CD14-positive monocyte (primary cell): ENCODE data around the gene OR1F1. TPM values are rescaled to one million over a fixed set of nuclear protein-coding genes. Genes with fewer than 3 reads are reported as not detected.

Source experiments
- DNase-seq, 3 donors: peaks; one replicate each; pipeline ENCODE4 v3.0.0-alpha.2; 2011 to 2022
- H2AFZ ChIP-seq: 2 replicates; pipeline ENCODE4 v1.6.0; 2012; ENCODE audit warnings: mild to moderate bottlenecking, low read depth, low read length, inconsistent platforms; ENCODE audit not compliant: insufficient read depth, poor library complexity, severe bottlenecking
- H3K27ac ChIP-seq, 2 donors: 1 replicate in 1 of 2; 2 replicates in 1 of 2; pipeline ENCODE4 v1.5.1; 2012 to 2013; ENCODE audit warnings: low read length in 2 of 2, control low read depth in 1 of 2, inconsistent platforms in 1 of 2, low read depth in 1 of 2, mild to moderate bottlenecking in 1 of 2
- H3K27me3 ChIP-seq, 2 donors: one replicate each; pipeline versions ENCODE4 v1.6.0 to v1.6.1; 2011 to 2013; ENCODE audit warnings: low read length in 2 of 2; ENCODE audit not compliant: control insufficient read depth in 2 of 2, insufficient read depth in 2 of 2
- H3K36me3 ChIP-seq, 2 donors: replicated peaks in 1 of 2; 1 replicate in 1 of 2; 2 replicates in 1 of 2; pipeline versions ENCODE4 v1.5.1 to v1.6.1; 2012 to 2013; ENCODE audit warnings: low read length in 2 of 2, control low read depth in 1 of 2, inconsistent platforms in 1 of 2, mild to moderate bottlenecking in 1 of 2; ENCODE audit not compliant: insufficient read depth in 2 of 2, control insufficient read depth in 1 of 2
- H3K4me1 ChIP-seq, 2 donors: 1 replicate in 1 of 2; 2 replicates in 1 of 2; pipeline versions ENCODE4 v1.5.1 to v1.6.1; 2012 to 2013; ENCODE audit warnings: low read length in 2 of 2, control low read depth in 1 of 2, inconsistent platforms in 1 of 2, mild to moderate bottlenecking in 1 of 2, moderate library complexity in 1 of 2; ENCODE audit not compliant: insufficient read depth in 2 of 2, control insufficient read depth in 1 of 2
- H3K4me2 ChIP-seq: replicated peaks from 2 replicates; pipeline ENCODE3; 2012; ENCODE audit warnings: low read length, moderate library complexity, mild to moderate bottlenecking; ENCODE audit not compliant: poor library complexity, severe bottlenecking; ENCODE audit errors: extremely low read depth
- H3K4me3 ChIP-seq, 3 experiments: fragments of 200-600 bp in 1 of 3; sonication (generic) in 1 of 3; replicated peaks in 1 of 3; 1 replicate in 2 of 3; 2 replicates in 1 of 3; pipeline ENCODE4 v1.5.1; 2011 to 2013; ENCODE audit warnings: low read length in 3 of 3, mild to moderate bottlenecking in 3 of 3, control low read depth in 2 of 3, low read depth in 2 of 3, inconsistent platforms in 1 of 3, moderate library complexity in 1 of 3
- H3K79me2 ChIP-seq: 2 replicates; pipeline ENCODE4 v1.6.0; 2012; ENCODE audit warnings: mild to moderate bottlenecking, control low read depth, inconsistent platforms, low read length, moderate library complexity; ENCODE audit not compliant: insufficient read depth
- H3K9ac ChIP-seq: 2 replicates; pipeline ENCODE4 v1.6.0; 2017; ENCODE audit warnings: low read length, mild to moderate bottlenecking; ENCODE audit not compliant: insufficient read depth, poor library complexity, severe bottlenecking
- H3K9me3 ChIP-seq, 2 donors: replicated peaks in 1 of 2; 1 replicate in 1 of 2; 2 replicates in 1 of 2; pipeline versions ENCODE4 v1.5.1 to v1.6.1; 2012 to 2013; ENCODE audit warnings: low read length in 2 of 2, control low read depth in 1 of 2; ENCODE audit not compliant: control insufficient read depth in 1 of 2, insufficient read depth in 1 of 2
- H4K20me1 ChIP-seq: 2 replicates; pipeline ENCODE4 v1.6.0; 2012; ENCODE audit warnings: mild to moderate bottlenecking, low read length, control low read depth, moderate library complexity; ENCODE audit not compliant: insufficient read depth
- H3K27ac Mint-ChIP-seq, 7 donors: one replicate each; pipeline ENCODE4 v1.8.0; 2020; ENCODE audit warnings: mild to moderate bottlenecking in 7 of 7, mixed read lengths in 7 of 7, moderate library complexity in 6 of 7, inconsistent platforms in 2 of 7
- H3K27me3 Mint-ChIP-seq, 3 donors: one replicate each; pipeline ENCODE4 v1.8.0; 2021 to 2022; ENCODE audit warnings: low read depth in 3 of 3, mild to moderate bottlenecking in 3 of 3, mixed read lengths in 3 of 3, moderate library complexity in 3 of 3, inconsistent platforms in 1 of 3
- H3K36me3 Mint-ChIP-seq, 2 donors: one replicate each; pipeline ENCODE4 v1.8.0; 2020; ENCODE audit warnings: mixed read lengths in 2 of 2, inconsistent platforms in 1 of 2, mild to moderate bottlenecking in 1 of 2
- H3K4me1 Mint-ChIP-seq: one replicate; pipeline ENCODE4 v1.8.0; 2020; ENCODE audit warnings: mild to moderate bottlenecking, mixed read lengths
- H3K4me3 Mint-ChIP-seq, 2 donors: one replicate each; pipeline ENCODE4 v1.8.0; 2020; ENCODE audit warnings: mild to moderate bottlenecking in 2 of 2, mixed read lengths in 2 of 2, moderate library complexity in 1 of 2
- H3K9me3 Mint-ChIP-seq, 7 donors: one replicate each; pipeline ENCODE4 v1.8.0; 2020 to 2022; ENCODE audit warnings: mixed read lengths in 7 of 7, mild to moderate bottlenecking in 6 of 7, moderate library complexity in 6 of 7, inconsistent platforms in 2 of 7
- CTCF ChIP-seq: fragments of 200-600 bp; IDR thresholded peaks from one replicate; pipeline ENCODE4 v1.8.0; 2022; ENCODE audit warnings: antibody characterized with exemption, mild to moderate bottlenecking
- whole genome bisulfite sequencing: methylation state at CpG from one replicate; pipeline ENCODE4 v1.1.5; 2013; ENCODE audit warnings: missing lambda C conversion rate; ENCODE audit not compliant: insufficient coverage; 5-methylcytosine and 5-hydroxymethylcytosine counted together
- intact Hi-C, 2 donors: fragments of 100-400 bp; cut with micrococcal nuclease; formaldehyde crosslinking; loops; one replicate each; pipeline versions ENCODE4 v1.15.0 to v1.15.1; 2023
- polyA plus RNA-seq, 3 donors: library from polyadenylated mRNA; depleted of rRNA in 1 of 3; unstranded in 2 of 3; stranded (reverse) in 1 of 3; fragments of 300-500 nt in 2 of 3; fragments of >200 nt in 1 of 3; fragmentation: Illumina TruSeq in 2 of 3; gene quantifications; 1 replicate in 2 of 3; 2 replicates in 1 of 3; pipeline ENCODE4 v1.2.3, GENCODE V29; 2012 to 2021

OR1F1 gene
- polyA plus RNA-seq, 3 donors: not detected

GRCh38 chr16:3174618-3175148, 13.3 kb upstream of the OR1F1 start:
- peaks cover 5 to 45% of the 10 kb centered on the region in 2 donors for H3K9me3 ChIP-seq
- Mint-ChIP-seq H3K27ac (no peak overlapping the region), H3K36me3 (peaks cover 5 to 10% of the 10 kb centered on the region in 2 donors), H3K27me3 (peaks cover 96 to 98% (median 98%) of the 10 kb centered on the region in 3 donors), H3K9me3 (peaks cover 4 to 47% (median 38%) of the 10 kb centered on the region in 7 donors), H3K4me1 (peaks cover 22% of the 10 kb centered on the region), H3K4me3 (peak overlapping the region in 1 of 2 donors; percentile 85)
- intact Hi-C loops: no loop called here
- peaks cover 56 to 95% of the 10 kb centered on the region in 2 donors for H3K27me3 ChIP-seq
- H2AFZ ChIP-seq: no peak overlapping the region
- no peaks in the 10 kb centered on the region for H4K20me1 ChIP-seq
- no peak overlapping the region for H3K4me2 ChIP-seq
- no peaks in the 10 kb centered on the region for H3K79me2 ChIP-seq
- H3K36me3 ChIP-seq: no peaks in the 10 kb centered on the region
- H3K9ac ChIP-seq: no peak overlapping the region
- DNase-seq: no peak
- TF ChIP-seq CTCF: no peak
- H3K4me3 ChIP-seq: no peak overlapping the region
- peaks cover 24 to 26% of the 10 kb centered on the region in 2 donors for H3K4me1 ChIP-seq
- no peak overlapping the region for H3K27ac ChIP-seq
- 16% methylated on average over 22 of the region's 28 CpGs for WGBS

DNA sequence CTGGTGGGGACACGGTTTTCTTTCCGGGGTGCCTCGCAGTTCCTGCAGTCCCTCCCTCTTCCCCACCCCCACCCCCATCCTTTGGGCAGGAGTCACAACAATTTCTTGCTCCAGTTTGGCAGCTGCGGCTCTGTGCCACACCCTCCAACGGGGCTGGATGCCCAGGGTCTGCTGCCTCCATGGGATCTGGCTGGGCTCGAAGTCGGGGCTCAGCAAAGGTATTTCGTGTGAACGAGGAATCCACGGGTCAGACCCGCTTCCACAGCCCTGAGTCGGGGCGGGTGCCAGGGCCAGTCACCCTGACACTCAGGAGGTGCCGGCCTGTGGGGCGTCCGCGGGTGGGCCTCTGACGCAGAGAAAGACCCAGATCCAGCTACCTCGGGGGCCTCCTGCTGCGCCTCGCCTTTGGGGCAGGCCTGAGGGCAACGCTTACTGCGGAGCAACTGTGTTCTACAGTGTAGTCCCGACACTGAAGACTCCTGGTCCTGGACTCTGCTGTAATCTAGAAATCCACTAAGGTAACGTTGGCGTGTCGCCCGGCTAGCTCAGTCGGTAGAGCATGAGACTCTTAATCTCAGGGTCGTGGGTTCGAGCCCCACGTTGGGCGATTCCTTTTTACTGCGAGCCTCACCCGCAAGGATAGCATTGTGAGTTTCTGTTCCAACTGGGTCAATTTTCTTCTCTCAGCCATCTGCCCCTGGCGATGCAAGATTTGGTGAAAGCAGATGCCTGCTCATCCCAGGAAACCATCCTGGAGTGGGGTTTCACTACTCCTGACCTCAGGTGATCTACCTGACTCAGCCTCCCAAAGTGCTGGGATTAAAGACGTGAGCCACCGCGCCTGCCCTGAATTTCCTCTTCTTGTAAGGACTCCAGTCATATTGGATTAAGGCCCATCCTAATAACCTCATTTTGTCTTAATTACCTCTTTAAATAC, 12.6 kb upstream of the OR1F1 start:
- Histone ChIP-seq H3K79me2 (no peaks in the 10 kb centered on the region), H3K4me3 (no peak overlapping the region), H3K9me3 (peaks cover 5 to 48% of the 10 kb centered on the region in 2 donors), H3K4me1 (peaks cover 22 to 24% of the 10 kb centered on the region in 2 donors), H3K27ac (no peak overlapping the region), H4K20me1 (no peaks in the 10 kb centered on the region), H3K4me2 (no peak overlapping the region), H2AFZ (no peak overlapping the region), H3K9ac (no peak overlapping the region), H3K36me3 (no peaks in the 10 kb centered on the region), H3K27me3 (peaks cover 60 to 95% of the 10 kb centered on the region in 2 donors)
- Mint-ChIP-seq H3K27ac (no peak overlapping the region), H3K36me3 (peaks cover 5 to 10% of the 10 kb centered on the region in 2 donors), H3K4me3 (peak overlapping the region; percentile 16 to 85), H3K27me3 (peaks cover 96 to 98% (median 98%) of the 10 kb centered on the region in 3 donors), H3K9me3 (peaks cover 4 to 45% (median 40%) of the 10 kb centered on the region in 7 donors), H3K4me1 (peaks cover 21% of the 10 kb centered on the region)
- TF ChIP-seq CTCF: no peak
- no peak for DNase-seq
- 16% methylated on average over 37 of the region's 39 CpGs for WGBS
- intact Hi-C loops: no loop called here
